M059J (cell line): Measurements from ENCODE around the gene STMP1. TPM values are rescaled to one million over a fixed set of nuclear protein-coding genes. Genes with fewer than 3 reads are reported as not detected.
"Not testable (repeated sequence)": the region's sequence is repeated elsewhere in the genome, so short reads cannot be mapped to it uniquely, and the experiment has no call there.

Experiments used
- DNase-seq: peaks from one replicate; pipeline ENCODE4 v3.0.0-alpha.2; 2012; ENCODE audit warnings: low read depth
- total RNA-seq: library from RNA; depleted of rRNA; stranded (reverse); fragments of >200 nt; shearing (Covaris generic); gene quantifications from 2 replicates; pipeline ENCODE4 v1.2.3, GENCODE V29; 2014

Gene STMP1
- total RNA-seq, 1 experiment from 2014 or later, result 34.0 TPM

DNA sequence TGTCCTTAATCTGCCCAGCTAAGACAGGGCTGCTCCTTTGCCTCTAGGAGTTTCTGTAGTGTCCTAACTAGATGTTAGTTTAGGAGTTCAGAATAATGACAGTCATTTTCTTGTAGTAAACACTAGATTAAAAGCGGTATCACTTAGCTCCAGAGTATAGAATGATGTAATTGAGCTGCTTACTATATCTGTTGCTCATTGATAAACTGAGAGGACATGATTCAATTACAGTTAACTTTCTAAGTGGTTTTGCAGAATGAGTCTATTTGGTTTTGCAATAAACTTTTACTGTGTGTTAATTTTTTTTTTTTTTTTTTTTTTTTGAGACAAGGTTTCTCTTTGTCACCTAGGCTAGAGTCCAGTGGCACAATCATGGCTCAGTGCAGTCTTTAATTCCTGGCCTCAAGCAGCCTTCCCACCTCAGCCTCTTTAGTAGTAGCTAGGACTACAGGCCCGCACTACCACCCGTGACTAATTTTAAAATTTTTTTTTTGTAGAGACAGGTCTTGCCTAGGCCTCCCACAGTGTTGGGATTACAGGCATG is 1.8 kb downstream of the STMP1 start:
- peak; percentile 71 for DNase-seq

DNA sequence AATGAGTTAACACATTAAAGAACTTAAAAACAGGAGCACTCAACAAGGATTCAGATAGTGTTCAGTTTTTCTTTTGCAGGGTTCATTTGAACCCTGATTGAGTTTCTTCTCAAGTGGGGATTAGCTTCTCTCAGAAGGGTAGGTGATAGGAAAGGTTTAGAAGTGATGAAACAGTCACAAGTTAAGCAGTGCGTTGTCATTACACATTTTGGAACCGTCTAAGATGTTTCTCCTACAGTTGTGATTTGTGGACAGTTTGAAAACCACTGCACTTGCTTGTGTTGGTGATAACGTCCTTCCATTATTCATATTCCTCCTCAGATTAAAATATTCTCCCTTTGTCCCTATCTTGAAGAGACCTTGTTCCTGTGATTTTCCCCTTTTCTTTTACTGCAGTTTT is 2.7 kb downstream of the STMP1 start:
- no peak for DNase-seq

DNA sequence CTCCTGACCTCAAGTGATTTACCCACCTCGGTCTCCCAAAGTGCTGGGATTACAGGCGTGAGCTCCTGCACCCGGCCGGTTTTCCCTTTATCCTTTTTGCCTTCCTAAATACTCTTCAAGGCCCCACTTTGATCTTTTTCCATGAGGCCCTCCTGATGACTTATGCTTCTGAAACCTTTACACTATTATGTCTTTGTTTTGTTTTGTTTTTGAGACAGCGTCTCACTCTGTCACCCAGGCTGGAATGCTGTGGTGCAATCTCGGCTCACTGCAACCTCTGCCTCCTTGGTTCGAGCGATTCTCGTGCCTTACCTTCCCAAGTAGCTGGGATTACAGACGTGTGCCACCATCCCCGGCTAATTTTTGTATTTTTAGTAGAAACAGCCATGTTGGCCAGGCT is 3.8 kb downstream of the STMP1 start:
- peak; percentile 57 for DNase-seq

DNA sequence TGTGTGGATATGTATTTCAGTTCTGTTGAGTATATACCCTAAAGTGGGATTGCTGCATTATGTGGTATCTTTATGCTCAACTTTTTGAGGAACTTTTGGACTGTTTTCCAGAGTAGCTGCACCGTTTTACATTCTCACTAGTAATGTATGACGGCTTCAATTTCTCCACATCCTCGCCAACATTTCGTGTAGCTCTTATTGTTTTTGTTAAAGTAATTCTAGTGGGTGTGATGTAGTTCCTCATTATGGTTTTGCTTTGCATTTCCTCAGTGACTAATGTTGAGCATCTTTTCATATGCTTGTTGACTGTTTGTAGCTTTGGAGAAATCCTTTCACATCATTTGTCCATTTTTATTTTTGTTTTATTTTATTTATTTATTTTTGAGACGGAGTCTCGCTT is 4.5 kb downstream of the STMP1 start:
- DNase-seq, result no peak

DNA sequence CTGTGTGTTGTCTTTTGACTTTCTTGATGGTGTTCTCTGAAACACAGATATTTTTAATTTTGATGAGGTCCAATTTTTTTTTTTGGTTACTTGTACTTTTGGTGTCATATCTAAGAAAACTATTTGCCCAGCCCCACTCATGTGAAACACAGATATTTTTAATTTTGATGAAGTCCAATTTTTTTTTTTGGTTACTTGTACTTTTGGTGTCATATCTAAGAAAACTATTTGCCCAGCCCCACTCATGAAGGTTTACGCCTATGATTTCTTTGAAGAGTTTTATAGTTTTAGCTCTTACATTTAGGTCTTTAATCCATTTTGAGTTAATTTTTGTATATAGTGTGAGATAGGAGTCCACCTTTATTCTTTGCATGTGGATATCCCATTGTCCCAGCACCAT is 5.3 kb downstream of the STMP1 start:
- not testable (repeated sequence) for DNase-seq

DNA sequence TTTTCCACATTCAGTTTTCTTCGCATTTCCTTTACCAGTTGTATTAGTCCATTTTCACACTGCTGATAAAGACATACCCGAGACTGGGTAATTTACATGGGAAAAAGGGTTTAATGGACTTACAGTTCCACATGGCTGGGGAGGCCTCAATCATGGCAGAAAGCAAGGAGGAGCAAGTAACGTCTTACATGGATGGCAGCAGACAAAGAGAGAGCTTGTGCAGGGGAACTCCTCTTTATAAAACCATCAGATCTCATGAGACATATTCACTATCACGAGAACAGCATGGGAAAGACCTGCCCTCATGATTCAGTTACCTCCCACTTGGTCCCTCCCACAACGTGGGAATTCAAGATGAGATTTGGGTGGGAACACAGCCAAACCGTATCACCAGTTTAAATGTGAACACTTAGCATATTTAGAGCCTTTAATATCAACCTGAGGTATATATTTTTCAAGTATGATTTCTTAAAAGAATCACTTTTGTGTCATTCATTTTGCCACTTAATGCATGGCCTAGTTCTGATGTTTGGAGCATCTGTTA is 6.6 kb downstream of the STMP1 start:
- not testable (repeated sequence) for DNase-seq

DNA sequence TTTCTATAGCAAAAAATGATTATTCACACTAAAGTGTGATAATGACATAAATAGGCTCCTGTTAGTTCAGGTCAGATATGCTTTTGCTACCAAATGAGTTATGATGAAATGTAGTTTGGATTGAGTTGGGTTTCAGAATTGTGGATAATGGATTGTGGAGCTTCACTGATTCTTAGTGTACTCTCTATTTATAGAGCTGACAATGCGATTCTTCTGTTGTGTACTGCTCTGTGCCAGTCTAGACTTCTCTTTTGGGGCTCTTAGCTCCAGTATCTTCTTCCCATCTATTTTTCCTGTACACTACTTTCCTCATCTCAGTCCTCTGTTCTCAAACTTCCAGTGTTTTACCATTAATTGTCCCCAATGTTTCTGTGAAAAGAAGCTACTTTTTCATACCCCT is 7.5 kb downstream of the STMP1 start:
- no peak for DNase-seq

DNA sequence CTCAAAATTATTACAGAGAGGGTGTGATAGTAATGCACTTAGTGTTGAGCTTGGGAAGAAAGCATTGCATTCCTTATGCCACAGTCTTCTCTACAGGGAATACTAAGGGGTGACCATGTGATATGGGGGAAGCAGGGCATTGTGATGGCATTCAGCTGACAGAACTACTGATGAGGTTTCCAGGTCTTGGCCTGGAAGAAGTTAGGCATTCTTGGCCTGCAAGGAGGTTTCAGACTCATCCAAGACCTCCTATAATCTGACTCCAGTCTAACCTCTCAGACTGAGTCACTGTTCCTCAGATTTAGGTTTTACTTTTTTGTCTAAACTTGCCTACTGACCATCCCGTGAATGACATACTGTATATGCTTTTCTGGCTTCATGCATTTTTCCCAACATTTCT is 7.9 kb downstream of the STMP1 start:
- DNase-seq, result peak; percentile 90

DNA sequence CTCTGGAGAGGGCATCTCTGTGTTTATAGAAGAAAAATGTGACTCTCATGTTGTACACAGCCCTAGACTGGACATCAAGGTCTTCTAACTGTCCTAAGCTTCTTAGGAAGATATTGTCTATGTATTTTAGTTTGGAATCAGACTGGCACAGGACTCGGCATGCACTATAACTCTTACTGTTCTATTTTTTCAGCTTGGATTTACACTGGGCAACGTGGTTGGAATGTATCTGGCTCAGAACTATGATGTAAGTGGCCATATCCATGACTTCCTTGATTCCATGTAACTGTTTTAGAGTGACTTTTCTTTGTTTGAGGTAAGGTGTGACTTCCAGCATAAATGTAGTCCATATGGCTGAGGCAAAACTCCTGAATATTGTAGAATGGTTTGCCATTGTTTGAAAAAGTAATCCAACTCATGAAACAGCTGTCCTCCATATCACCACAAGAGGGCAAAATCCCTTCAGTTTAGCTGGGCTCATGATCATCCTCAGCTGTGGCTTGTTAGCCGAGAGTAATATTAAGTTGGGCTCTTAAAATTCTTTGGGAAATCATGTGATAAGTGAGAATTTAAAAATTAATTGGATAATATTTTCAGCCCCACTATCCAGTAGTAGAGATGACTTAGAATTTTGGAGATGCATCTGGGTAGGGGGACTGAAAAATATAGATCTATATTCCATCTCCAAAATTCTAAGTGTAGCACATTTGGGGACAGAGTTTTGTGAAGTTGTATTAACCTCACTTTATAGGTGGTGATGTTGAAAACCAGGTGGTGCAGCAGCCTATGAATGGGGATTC is 10.4 kb downstream of the STMP1 start:
- peak; percentile 82 for DNase-seq

DNA sequence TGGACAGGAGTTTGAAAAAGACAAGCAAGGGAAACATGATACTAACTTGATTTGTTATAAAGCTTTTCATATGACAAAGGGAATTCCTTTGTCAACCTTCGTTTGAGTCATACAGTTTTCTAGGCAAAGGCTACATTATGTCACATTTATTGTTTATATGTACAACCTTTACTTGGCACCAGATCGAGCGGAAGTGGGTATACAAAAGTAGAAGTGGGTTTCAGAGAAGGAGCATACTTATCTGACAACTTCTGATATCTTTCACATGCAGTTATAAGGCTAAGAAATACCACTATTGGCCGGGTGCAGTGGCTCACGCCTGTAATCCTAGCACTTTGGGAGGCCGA is 11.0 kb downstream of the STMP1 start:
- peak; percentile 95 for DNase-seq

DNA sequence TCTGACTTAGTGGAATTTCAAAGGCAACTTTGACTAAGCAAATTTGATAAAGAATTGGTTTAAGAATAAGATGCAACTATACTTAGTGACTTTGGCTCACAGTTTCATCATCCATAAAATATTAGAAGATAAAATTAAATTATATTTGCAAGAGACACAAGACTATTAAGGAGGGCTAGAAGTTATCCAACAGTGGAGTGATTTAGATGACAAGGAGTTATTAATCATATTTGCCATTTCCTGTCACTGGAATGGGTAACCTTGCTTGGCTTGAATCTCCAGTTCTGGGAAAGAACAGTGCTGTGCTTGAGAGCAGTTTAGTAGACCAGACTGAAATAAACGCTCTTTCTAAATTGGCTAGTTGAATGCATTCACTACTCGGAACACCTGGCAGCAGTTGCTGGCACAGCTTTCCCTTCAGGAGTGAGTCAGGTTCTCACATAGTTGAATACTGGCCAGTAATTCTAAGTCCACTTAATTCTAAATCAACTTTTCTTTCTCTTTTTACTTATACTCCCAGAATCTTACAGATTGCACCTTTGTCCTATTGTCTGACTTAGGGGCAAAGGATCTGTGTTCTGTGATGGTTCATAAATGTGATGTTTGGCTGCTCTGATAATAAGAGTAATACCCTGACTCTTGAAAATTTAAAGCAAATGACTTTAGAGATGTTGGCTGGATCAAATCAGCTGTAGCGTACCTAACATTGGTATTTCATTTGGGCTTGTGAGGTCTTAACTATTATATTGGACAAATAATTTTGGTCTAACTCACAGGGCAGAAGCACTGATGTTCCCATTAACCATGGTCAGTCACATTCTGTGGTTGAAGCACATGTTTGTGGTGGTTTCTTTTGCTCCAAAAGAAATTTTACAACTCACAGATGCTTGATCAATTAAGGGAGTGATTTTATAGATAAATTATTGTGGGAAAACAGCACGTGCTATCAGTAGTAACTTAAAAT is 16.6 kb downstream of the STMP1 start:
- DNase-seq, result peak; percentile 90

DNA sequence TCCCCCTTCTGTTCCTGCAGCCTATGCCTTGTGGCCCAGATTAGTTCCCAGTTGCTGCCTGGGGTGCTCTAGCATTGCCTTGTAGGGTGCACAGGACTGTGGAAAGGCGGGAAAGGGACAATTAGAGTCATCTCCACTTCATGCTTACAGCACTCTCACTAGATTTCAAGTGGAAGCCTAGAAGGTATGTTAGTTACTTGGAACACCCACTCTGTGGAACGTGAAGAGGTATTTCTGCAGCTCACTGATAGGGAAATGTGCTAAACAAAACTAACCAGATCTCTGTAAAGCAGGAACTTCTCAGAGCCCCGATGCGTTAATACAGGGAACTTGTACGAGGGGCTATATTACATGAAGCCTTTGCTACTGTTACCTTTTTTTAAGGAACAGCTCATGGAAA is 19.4 kb downstream of the STMP1 start:
- DNase-seq, result no peak

DNA sequence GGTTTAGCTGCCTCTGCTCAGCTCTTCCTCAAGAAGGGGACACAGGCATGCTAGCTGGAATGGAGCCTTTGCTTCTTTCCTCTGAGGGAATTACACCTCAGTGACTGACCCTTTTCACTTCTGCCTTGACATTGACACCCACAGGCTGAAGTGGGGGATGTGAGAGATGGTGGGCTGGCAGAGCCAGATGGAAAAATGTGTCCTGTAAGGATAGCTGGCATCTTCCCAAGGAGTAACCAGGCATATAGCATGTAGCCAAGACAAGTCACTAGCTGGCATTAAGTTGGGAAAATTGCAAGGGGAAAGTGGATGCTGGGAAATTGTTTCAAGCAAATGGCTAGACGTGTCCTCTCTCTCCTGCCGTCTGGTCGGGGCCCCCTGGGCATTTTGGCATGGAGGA is 19.9 kb downstream of the STMP1 start:
- DNase-seq, result peak; percentile 26

DNA sequence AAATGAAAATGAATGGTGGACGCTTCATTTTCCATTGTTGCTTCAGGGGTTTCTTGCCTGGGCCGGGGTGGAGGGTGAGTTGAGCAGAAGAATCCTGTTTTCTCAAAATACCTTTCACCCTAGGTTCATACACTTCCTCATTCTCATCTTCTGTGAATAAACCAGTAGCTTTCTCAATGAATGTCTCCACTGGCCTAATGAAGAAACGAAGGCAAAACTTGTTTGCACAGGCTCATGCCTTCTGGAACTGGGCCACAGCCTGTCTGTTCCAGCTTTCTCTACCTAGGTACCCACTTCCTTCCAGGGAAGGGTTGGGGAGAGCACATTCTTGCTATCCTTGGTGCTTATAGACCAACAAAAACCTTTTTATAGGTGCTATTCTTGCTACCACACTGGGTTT is 21.3 kb downstream of the STMP1 start:
- DNase-seq, result no peak

DNA sequence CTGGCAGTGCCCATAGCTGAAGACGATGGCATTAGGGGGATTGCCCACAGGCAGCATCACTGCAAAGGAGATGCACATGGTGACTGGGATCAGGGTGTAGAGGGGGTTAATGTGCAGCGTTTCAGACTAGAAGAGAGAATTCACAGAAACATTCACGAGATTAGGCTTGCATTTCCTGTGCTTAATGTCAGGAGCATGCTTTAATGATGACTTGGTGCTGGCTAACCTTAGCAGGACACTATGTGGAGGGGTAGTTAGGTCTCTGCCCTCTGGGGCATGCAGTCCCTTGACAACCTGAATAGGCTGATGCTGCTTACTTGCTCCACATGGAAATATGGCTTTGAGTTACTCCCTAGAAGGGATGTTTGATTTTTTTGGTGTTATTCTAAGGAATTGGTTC is 21.8 kb downstream of the STMP1 start:
- peak; percentile 86 for DNase-seq

DNA sequence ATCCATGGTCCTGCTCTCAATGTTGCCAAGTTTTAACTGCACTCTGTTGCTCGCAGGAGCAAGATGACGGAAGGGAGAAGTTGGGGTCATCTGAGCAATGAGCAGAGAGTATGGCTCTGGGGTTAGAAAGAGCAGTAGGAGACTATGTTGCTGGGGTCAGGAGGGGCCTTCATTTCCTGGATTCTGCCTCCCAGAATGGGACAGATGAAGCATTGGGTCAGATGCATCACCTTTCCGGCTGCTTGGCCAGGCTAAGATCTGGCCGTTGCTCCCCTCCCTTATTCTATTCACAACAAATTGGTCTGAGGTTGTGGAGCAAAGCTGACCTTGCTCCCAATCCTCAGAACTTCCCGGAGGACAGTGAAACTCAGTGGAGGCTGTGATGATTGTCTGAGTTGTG is 22.4 kb downstream of the STMP1 start:
- DNase-seq, result peak; percentile 30

DNA sequence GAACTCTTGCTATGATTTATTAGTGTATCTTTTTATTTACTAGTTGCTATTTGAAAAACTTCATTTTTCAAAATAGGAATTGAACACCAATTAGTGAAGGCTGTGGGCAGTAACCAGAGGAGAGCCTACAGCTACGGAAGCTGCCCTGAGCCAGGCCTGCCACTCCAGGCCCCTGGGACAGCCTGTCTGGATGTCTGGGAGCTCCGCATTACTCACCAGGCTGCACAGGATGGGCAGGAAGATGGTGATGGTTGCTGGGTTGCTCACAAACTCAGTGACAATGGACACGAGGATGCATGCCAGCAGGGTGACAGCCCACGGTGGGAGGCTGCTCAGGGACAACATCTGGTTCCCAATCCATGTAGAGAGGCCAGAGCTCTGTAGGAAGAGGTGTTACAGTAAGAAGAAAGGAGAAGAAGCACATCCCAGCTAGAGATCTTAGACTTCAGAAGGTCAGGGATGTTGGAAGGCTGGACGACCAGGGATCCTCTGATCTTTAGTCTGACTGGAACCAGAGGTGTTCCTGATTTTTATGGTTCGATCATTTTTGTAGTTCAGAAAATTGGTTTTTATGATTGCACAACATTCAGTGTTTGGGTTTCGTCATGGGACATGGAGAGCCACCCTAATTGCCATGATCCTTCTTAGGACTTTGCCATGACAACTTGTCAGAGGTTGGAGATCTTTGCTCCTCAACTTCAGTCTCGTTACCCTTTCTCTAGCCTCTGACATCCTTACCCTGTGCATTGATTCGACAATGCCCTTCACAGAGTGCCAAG is 23.2 kb downstream of the STMP1 start:
- peak; percentile 76 for DNase-seq

DNA sequence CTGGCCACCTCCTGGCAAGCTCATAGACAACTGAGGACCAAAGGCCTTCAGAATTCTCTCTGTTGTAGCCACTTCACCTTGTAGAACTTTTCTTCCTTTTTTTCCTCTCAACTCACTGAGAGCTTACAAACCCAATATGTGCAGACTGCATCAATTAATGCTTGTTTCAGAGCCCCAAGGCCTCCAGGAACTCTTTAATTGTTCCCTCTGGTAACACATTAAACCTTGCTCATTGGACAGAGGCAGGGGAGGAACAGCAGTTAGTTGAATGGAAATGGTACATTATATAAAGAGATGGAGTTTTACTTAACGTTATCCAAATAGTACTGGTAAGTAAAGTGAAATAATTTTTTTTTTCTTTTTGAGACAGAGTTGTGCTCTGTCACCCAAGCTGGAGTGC is 25.2 kb downstream of the STMP1 start:
- no peak for DNase-seq

DNA sequence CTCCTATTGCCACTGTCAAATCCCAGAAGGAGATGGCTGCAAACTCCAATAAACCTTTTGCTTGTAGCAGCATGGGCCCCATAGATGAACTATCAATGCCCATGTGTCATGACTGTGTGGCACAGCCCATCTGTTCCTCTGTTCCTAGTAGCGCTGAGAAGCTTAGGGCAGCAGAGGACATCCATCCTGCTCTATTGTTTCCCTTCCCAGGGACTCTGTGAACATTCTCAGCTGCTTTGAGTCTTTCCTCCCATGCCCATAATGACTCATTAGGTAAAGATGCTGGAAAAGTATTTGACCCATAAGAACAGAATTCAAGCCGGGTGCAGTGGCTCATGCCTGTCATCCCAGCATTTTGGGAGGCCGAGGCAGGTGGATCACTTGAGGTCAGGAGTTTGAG is 28.3 kb downstream of the STMP1 start:
- peak; percentile 88 for DNase-seq

DNA sequence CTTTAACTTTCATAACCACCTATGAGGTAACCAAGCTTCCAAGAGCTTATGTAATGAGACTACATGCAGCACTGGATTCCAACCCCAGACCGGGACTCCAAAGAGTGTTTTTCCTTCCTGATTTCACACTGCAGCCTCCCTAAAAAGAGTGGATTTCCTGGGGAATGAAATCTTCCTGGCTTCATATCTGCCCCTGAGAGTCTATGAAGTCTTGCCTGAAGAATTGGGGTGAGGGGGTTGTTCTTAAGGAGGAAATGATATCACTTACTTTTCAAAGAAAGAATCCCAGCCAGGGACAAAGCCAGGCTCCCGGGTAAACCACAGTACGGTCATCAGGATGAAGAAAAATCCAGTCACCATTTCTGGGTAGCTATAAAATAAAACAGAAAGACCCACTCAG is 29.7 kb downstream of the STMP1 start:
- DNase-seq, result peak; percentile 70

DNA sequence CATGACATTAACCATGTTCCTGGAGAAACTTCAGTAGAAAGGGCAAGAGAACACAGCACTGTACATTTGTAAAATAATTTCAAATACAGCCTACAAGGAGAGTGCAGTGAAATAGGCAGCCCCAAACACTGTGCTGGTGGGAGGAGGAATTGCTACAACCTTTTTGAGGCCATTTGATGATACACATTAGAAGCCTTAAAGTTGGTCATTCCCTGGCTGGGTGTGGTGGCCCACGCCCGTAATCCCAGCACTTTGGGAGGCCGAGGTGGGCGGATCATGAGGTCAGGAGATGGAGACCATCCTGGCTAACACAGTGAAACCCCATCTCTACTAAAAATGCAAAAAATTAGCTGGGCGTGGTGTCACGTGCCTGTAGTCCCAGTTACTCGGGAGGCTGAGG is 30.3 kb downstream of the STMP1 start:
- DNase-seq, result not testable (repeated sequence)

DNA sequence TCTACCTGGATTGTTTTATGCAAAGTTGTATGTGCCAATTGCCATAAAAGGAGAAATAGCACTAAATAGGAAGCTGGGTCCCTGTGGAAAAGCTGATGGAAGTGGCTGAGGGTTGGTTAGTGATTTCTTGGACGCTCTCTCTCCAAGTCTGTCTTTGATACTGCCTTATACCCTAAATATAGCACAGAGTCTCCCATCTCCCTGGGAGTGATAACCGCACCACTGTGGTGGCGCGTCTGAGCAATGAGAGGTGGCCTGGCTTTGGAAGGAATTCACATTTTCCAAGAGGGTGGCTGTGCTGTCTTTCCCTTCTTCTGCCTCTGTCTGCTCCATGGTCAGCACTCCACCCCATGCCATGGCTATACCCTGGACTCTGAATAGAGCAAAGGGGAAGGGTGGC is 31.2 kb downstream of the STMP1 start:
- no peak for DNase-seq
